PC-9 (cell line): ENCODE measurements around the gene TGFB2. TPM values are rescaled to one million over a fixed set of nuclear protein-coding genes. Genes with fewer than 3 reads are reported as not detected.

Source experiments
- BruUV-seq: library from RNA; stranded (reverse); fragments of 400-500 nt; replicated peaks from 2 replicates; lab custom pipeline; 2021; lab: Mats Ljungman, UMichigan
- CTCF ChIA-PET: fragments of 300-600 bp; sonication (Branson Sonifier 250); formaldehyde crosslinking; loops from one replicate; lab custom pipeline; 2022; ENCODE audit warnings: antibody characterized with exemption; lab: Charles Lee
- POLR2A ChIA-PET: fragments of 300-600 bp; sonication (Branson Sonifier 250); formaldehyde crosslinking; loops from one replicate; lab custom pipeline; 2022; ENCODE audit warnings: antibody characterized with exemption; ENCODE audit not compliant: unreplicated experiment; lab: Charles Lee
- DNase-seq, 2 experiments: peaks; one replicate each; pipeline versions ENCODE4 v3.0.0 to v3.0.0-alpha.2; 2015 to 2022; ENCODE audit warnings: mixed read lengths in 1 of 2
- H2AFZ ChIP-seq: fragments of 200-600 bp; sonication (generic); 2 replicates; pipeline ENCODE4 v1.8.1; 2017; ENCODE audit warnings: antibody characterized with exemption
- H3F3A ChIP-seq: fragments of 200-600 bp; sonication (generic); 2 replicates; pipeline ENCODE4 v1.8.1; 2017; ENCODE audit warnings: antibody characterized with exemption, mild to moderate bottlenecking, low read depth; ENCODE audit not compliant: insufficient read depth
- H3K27ac ChIP-seq: fragments of 200-600 bp; sonication (generic); 2 replicates; pipeline ENCODE4 v1.6.1; 2016; ENCODE audit warnings: mixed run types
- H3K27me3 ChIP-seq: fragments of 200-600 bp; sonication (generic); 2 replicates; pipeline ENCODE4 v1.6.1; 2016; ENCODE audit warnings: low read depth, mixed run types; ENCODE audit not compliant: insufficient read depth
- H3K36me3 ChIP-seq: fragments of 200-600 bp; sonication (generic); 2 replicates; pipeline ENCODE4 v1.6.1; 2016; ENCODE audit warnings: low read depth, mixed run types
- H3K4me1 ChIP-seq: fragments of 200-600 bp; sonication (generic); replicated peaks from 2 replicates; pipeline ENCODE4 v1.6.1; 2016; ENCODE audit warnings: mixed run types; ENCODE audit not compliant: insufficient read depth
- H3K4me2 ChIP-seq: fragments of 200-600 bp; sonication (generic); 2 replicates; pipeline ENCODE4 v1.6.1; 2017; ENCODE audit warnings: mixed run types
- H3K4me3 ChIP-seq: fragments of 200-600 bp; sonication (generic); 2 replicates; pipeline ENCODE4 v1.6.1; 2016; ENCODE audit warnings: mixed run types
- H3K79me2 ChIP-seq: fragments of 200-600 bp; sonication (generic); 2 replicates; pipeline ENCODE4 v1.6.1; 2017; ENCODE audit warnings: low read depth, mixed run types
- H3K9me2 ChIP-seq: fragments of 200-600 bp; sonication (generic); 2 replicates; pipeline ENCODE4 v1.8.1; 2017; ENCODE audit warnings: mild to moderate bottlenecking; ENCODE audit not compliant: insufficient read depth
- H3K9me3 ChIP-seq: fragments of 200-600 bp; sonication (generic); 2 replicates; pipeline ENCODE4 v1.8.1; 2016; ENCODE audit warnings: low read depth; ENCODE audit not compliant: insufficient read depth
- H4K20me1 ChIP-seq: fragments of 200-600 bp; sonication (generic); 2 replicates; pipeline ENCODE4 v1.8.1; 2017; ENCODE audit not compliant: insufficient read depth
- CTCF ChIP-seq: fragments of 200-600 bp; sonication (generic); conservative IDR thresholded peaks from 2 replicates; pipeline ENCODE4 v1.6.1; 2017; ENCODE audit warnings: mixed run types, antibody characterized with exemption, mild to moderate bottlenecking, moderate library complexity
- EZH2 ChIP-seq: fragments of 200-600 bp; sonication (generic); IDR thresholded peaks from 2 replicates; pipeline ENCODE4 v1.8.0; 2017; ENCODE audit warnings: antibody characterized with exemption, low read depth
- intact Hi-C: fragments of 100-400 bp; cut with micrococcal nuclease; formaldehyde crosslinking; loops from one replicate; pipeline ENCODE4 v1.10.0; 2022; ENCODE audit not compliant: unreplicated experiment
- total RNA-seq: library from RNA; stranded (reverse); gene quantifications from 2 replicates; pipeline ENCODE4 v1.2.3, GENCODE V29; 2021

Gene TGFB2
- total RNA-seq, 1 experiment from 2014 or later = 74.3 TPM

GRCh38 chr1:218408135-218408534, 63.0 kb downstream of the TGFB2 start:
- H4K20me1 ChIP-seq = no peaks in the 10 kb centered on the region

GRCh38 chr1:218408942-218409341, 63.8 kb downstream of the TGFB2 start:
- Histone ChIP-seq H3K9me3 (no peaks in the 10 kb centered on the region), H3K36me3 (peaks cover 45% of the 10 kb centered on the region; the same call in 1 of the 2 replicates), H3F3A (no peaks in the 10 kb centered on the region; the same call in 1 of the 2 replicates), H3K27ac (no peak overlapping the region), H3K4me1 (no peaks in the 10 kb centered on the region), H3K27me3 (no peaks in the 10 kb centered on the region), H2AFZ (no peak overlapping the region), H3K79me2 (no peaks in the 10 kb centered on the region), H4K20me1 (no peaks in the 10 kb centered on the region), H3K4me2 (no peak overlapping the region), H3K4me3 (no peak overlapping the region), H3K9me2 (no peaks in the 10 kb centered on the region)
- intact Hi-C loops = no loop called here
- POLR2A ChIA-PET = no interaction called here
- no TSS peak for BruUV-seq
- DNase-seq = no peak
- TF ChIP-seq EZH2 (no peak), CTCF (no peak)
- CTCF ChIA-PET = no interaction called here

More at GRCh38 chr1:218408135-218408534, 63.0 kb downstream of the TGFB2 start:
- no peak for DNase-seq
- POLR2A ChIA-PET = no interaction called here
- Histone ChIP-seq H3K9me2 (no peaks in the 10 kb centered on the region), H3K4me3 (no peak overlapping the region), H3K4me2 (no peak overlapping the region), H3K9me3 (no peaks in the 10 kb centered on the region), H2AFZ (no peak overlapping the region), H3K36me3 (peaks cover 48% of the 10 kb centered on the region; the same call in 1 of the 2 replicates), H3K27ac (no peak overlapping the region), H3K79me2 (no peaks in the 10 kb centered on the region), H3K27me3 (no peaks in the 10 kb centered on the region), H3F3A (no peaks in the 10 kb centered on the region; the same call in 1 of the 2 replicates), H3K4me1 (no peaks in the 10 kb centered on the region)
- no TSS peak for BruUV-seq
- TF ChIP-seq EZH2 (no peak), CTCF (no peak)
- intact Hi-C loops = no loop called here
- CTCF ChIA-PET = interaction anchor here (0.5 kb wide), 1 partner anchor 79 kb away, joined by 4 read pairs; no protein-coding TSS in a partner anchor

- no TSS peak for BruUV-seq
- ChIA-PET CTCF (interaction anchor here (0.6 kb wide), 1 partner anchor 69 kb away, joined by 4 read pairs; no protein-coding TSS in a partner anchor), POLR2A (no interaction called here)
- intact Hi-C loops = no loop called here
- H3K9me2 ChIP-seq = no peaks in the 10 kb centered on the region
- H3F3A ChIP-seq = no peaks in the 10 kb centered on the region; the same call in 1 of the 2 replicates
- no peak overlapping the region for H3K4me3 ChIP-seq
- no peaks in the 10 kb centered on the region for H4K20me1 ChIP-seq
- no peaks in the 10 kb centered on the region for H3K27me3 ChIP-seq
- no peak for TF ChIP-seq EZH2
- no peak for TF ChIP-seq CTCF
- 0 out of 2 replicates have a peak, but pooled peaks cover 7% of the 10 kb centered on the region for H3K79me2 ChIP-seq
- no peak overlapping the region for H3K4me2 ChIP-seq
- no peak overlapping the region for H2AFZ ChIP-seq
- DNase-seq = no peak
- no peaks in the 10 kb centered on the region for H3K4me1 ChIP-seq
- H3K27ac ChIP-seq = no peak overlapping the region
- H3K9me3 ChIP-seq = no peaks in the 10 kb centered on the region
- H3K36me3 ChIP-seq = peaks cover 46% of the 10 kb centered on the region; the same call in 1 of the 2 replicates
These were observed 64.9 kb downstream of the TGFB2 start for GRCh38 chr1:218409946-218410510.
